ENCODE results near the gene VAMP8. TPM values are rescaled to one million over a fixed set of nuclear protein-coding genes. Genes with fewer than 3 reads are reported as not detected.

The VAMP8 gene
- total and polyA plus RNA-seq, 10 of the 15 experiments (the other 5 are each of a cell fraction or from before 2014, with no cell fraction given): 93.6 to 744 (median 217) TPM

DNA sequence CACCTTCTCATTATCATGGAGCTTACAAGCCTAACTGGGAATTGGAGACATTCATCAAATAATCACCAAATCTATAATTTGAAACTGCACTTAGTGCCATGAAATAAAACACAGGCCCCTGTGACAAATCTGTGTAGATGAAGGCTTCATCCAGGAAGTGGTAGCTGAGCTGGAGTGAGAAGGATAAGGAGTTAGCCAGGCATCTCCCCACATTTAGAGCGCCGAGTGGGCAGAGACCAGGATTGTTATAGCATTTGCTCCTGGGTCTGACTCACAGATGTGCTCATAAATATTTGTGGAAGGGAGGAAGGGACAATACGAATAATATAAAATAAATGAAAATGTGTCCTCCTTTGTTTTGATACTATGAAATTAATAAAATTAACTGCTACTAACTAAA lies 40.9 kb upstream of the VAMP8 start:
- ChIA-PET RAD21 (ENCODE audit: unreplicated experiment) (interaction anchor here (1.2 to 1.6 kb wide), 2 partner anchors 15 to 117 kb away, joined by 7 to 8 read pairs; no protein-coding TSS in a partner anchor), POLR2A (interaction anchor here (1.0 to 3.7 kb wide), 5 partner anchors 9 to 120 kb away, joined by 4 to 33 read pairs (median 6); partner anchors contain the start of genes GGCX and SH2D6), SMC1A (ENCODE audit: uncharacterized antibody, unreplicated experiment) (interaction anchor here (1.3 to 8.2 kb wide), 3 partner anchors 14 to 116 kb away, joined by 4 to 86 read pairs (median 55); partner anchors contain the start of gene SH2D6), CTCF (interaction anchor here (0.6 to 10.9 kb wide), 4 partner anchors 9 to 212 kb away, joined by 3 to 134 read pairs (median 4); no protein-coding TSS in a partner anchor)
- Histone ChIP-seq H3K4me1 (ENCODE audit: control insufficient read depth, insufficient read depth, low read length) (no peaks in the 10 kb centered on the region), H3K79me2 (ENCODE audit: control insufficient read depth, insufficient read depth, low read length) (peaks cover 45% of the 10 kb centered on the region), H3K36me3 (ENCODE audit: control insufficient read depth in 2 of 2, insufficient read depth in 2 of 2, low read length in 1 of 2) (peaks cover 0 to 8% of the 10 kb centered on the region in 2 experiments; a peak in 2 of 4 replicates), H3K9me3 (replicated peaks; ENCODE audit: control insufficient read depth, insufficient read depth, low read length) (no peaks in the 10 kb centered on the region; the same call in 2 of the 3 replicates), H3K4me2 (ENCODE audit: control insufficient read depth, insufficient read depth) (no peak overlapping the region), H3K27ac (ENCODE audit: control insufficient read depth, insufficient read depth) (no peak overlapping the region), H3K27me3 (replicated peaks in 1 of 2; ENCODE audit: control insufficient read depth in 2 of 2, insufficient read depth in 2 of 2, low read length in 1 of 2) (no peaks in the 10 kb centered on the region), H4K20me1 (ENCODE audit: control insufficient read depth, insufficient read depth) (peaks cover 4% of the 10 kb centered on the region; the same call in 1 of the 2 replicates), H3K4me3 (no peak overlapping the region), H2AFZ (ENCODE audit: control insufficient read depth, low read depth, low read length) (no peak overlapping the region), H3K9ac (ENCODE audit: control insufficient read depth, insufficient read depth, low read length) (no peak overlapping the region)
- in situ Hi-C loops (cut with MboI) (no loop called here), intact Hi-C loops (cut with micrococcal nuclease; ENCODE audit: unreplicated experiment) (loop anchor here (5.0 kb wide), 1 partner anchor 81 kb away; the partner anchor contains the start of gene USP39)
- TF ChIP-seq MEF2A (IDR thresholded peaks at IDR 0.05; ENCODE audit: insufficient read depth, low read depth, low read length) (no peak), MYB (IDR thresholded peaks at IDR 0.05; ENCODE audit: borderline replicate concordance, low read depth, low read length) (no peak), CBX5 (IDR thresholded peaks at IDR 0.05; ENCODE audit: low read depth) (no peak), NFIC (IDR thresholded peaks at IDR 0.05; ENCODE audit: low read depth, low read length) (no peak), RELA (IDR thresholded peaks at IDR 0.05; ENCODE audit: borderline replicate concordance, partially characterized antibody) (no peak), NFYB (IDR thresholded peaks at IDR 0.05; ENCODE audit: insufficient read depth, low read depth, low read length) (no peak), KDM1A (IDR thresholded peaks at IDR 0.05; ENCODE audit: borderline replicate concordance) (no peak)
- TF ChIP-seq, protein P1, sequence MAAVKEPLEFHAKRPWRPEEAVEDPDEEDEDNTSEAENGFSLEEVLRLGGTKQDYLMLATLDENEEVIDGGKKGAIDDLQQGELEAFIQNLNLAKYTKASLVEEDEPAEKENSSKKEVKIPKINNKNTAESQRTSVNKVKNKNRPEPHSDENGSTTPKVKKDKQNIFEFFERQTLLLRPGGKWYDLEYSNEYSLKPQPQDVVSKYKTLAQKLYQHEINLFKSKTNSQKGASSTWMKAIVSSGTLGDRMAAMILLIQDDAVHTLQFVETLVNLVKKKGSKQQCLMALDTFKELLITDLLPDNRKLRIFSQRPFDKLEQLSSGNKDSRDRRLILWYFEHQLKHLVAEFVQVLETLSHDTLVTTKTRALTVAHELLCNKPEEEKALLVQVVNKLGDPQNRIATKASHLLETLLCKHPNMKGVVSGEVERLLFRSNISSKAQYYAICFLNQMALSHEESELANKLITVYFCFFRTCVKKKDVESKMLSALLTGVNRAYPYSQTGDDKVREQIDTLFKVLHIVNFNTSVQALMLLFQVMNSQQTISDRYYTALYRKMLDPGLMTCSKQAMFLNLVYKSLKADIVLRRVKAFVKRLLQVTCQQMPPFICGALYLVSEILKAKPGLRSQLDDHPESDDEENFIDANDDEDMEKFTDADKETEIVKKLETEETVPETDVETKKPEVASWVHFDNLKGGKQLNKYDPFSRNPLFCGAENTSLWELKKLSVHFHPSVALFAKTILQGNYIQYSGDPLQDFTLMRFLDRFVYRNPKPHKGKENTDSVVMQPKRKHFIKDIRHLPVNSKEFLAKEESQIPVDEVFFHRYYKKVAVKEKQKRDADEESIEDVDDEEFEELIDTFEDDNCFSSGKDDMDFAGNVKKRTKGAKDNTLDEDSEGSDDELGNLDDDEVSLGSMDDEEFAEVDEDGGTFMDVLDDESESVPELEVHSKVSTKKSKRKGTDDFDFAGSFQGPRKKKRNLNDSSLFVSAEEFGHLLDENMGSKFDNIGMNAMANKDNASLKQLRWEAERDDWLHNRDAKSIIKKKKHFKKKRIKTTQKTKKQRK (IDR thresholded peaks at IDR 0.05; ENCODE audit: low read depth, low read length): no peak
- TF ChIP-seq, protein P2, sequence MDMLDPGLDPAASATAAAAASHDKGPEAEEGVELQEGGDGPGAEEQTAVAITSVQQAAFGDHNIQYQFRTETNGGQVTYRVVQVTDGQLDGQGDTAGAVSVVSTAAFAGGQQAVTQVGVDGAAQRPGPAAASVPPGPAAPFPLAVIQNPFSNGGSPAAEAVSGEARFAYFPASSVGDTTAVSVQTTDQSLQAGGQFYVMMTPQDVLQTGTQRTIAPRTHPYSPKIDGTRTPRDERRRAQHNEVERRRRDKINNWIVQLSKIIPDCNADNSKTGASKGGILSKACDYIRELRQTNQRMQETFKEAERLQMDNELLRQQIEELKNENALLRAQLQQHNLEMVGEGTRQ (IDR thresholded peaks at IDR 0.05; ENCODE audit: borderline replicate concordance, low read depth, low read length): no peak
- no peak for ATAC-seq
- no peak for FAIRE-seq
- 100% methylated on average over 3 of the region's 3 CpGs for WGBS (ENCODE audit: insufficient coverage, insufficient replicate concordance, low lambda C conversion rate, missing lambda C conversion rate)
- no TSS peak for BruUV-seq (replicated peaks)
- no peak for DNase-seq (ENCODE audit: low read depth, low spot score)

Measured in GM12878 (cell line).